Erythroblast (primary cell): ENCODE results near the gene KLHL3.

Source experiments
- GATA1 ChIP-seq: IDR thresholded peaks from 2 replicates; pipeline ENCODE4 v1.6.1; 2011; ENCODE audit warnings: low read depth, mild to moderate bottlenecking, control low read depth, low read length, moderate library complexity
- POLR2A ChIP-seq: IDR thresholded peaks from 2 replicates; pipeline ENCODE4 v1.6.1; 2011; ENCODE audit warnings: mild to moderate bottlenecking, low read length

- no peak for TF ChIP-seq POLR2A
- TF ChIP-seq GATA1 = no peak
Observed at GRCh38 chr5:137570070-137570469, 165.8 kb downstream of the KLHL3 start.
